T-helper 2 cell (primary cell): ENCODE results near the gene SHLD1.
"Not testable (repeated sequence)": the region's sequence is repeated elsewhere in the genome, so short reads cannot be mapped to it uniquely, and the experiment has no call there.

ENCODE experiments used
- DNase-seq, 5 experiments: peaks; one replicate each; pipeline versions ENCODE4 v3.0.0 to v3.0.0-alpha.2; 2012 to 2022

SHLD1 gene

DNA sequence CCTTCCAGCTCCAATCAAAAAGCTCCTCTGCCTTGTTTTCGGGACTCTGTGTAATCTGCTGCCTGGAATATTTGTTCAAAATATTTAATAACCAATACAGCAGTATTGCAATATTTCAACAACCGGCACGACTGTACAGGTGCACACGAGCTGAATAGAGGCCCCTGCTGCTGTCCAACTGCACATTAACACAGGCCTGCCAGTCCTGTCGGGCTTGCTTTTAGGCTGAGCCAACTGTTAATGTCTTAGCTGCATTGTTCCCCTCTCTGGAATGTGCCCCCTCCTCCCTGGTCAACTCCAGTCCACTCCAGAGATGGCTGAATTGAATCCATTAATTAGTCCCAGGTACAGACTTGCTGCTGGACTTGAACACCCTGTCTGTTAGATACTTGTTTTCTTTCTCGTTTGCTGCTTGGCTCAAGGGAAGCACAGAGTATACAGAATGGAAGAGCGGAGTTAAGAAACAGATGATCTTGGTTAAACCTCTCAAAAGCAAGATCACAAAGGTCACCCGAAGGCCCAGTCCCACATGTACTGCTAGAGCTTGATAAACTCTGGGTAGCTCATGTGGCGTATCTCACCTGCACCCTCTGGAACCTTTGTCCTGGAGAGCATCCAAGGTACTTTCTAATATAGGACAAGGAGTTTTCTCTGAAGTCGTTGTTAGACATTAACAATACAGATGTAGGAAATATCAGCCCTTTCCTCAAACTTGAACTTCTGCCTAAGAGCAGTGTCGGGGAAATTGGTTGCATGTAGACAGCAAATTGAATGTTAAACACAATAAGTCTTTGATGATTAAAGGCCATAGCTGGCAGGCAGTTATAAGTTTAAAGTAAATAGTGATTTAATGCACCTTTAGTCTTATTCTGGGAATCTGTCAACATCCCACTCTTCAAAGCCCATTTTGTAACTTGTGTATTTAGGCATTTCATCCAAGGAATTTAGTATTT lies 31.9 kb downstream of the SHLD1 start:
- no peak for DNase-seq

DNA sequence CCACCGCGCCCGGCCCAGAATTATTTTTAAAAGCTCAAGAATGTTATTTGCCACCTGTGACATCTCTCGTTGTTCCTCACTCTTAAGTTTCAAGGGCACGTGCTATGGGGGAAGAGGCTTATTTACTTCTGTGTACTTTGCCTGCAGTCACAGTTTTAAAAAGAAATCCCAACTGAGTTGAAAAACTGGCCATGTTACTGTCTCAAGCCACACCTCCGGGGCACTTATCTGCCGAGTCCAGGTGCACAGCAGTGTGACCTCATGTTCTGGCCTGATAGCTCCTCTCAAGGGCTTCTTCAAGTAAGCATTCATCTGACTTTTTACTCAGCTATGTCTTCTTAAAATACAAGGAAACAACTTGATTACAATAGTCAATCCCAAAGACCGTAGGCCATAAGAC lies 34.5 kb downstream of the SHLD1 start:
- no peak for DNase-seq

GRCh38 chr20:5785146-5785545 lies 34.9 kb downstream of the SHLD1 start:
- no peak for DNase-seq

- DNase-seq = no peak
These were observed 37.0 kb downstream of the SHLD1 start for GRCh38 chr20:5786930-5787795.

- no peak for DNase-seq
These were observed 37.6 kb downstream of the SHLD1 start for GRCh38 chr20:5787796-5788165.

DNA sequence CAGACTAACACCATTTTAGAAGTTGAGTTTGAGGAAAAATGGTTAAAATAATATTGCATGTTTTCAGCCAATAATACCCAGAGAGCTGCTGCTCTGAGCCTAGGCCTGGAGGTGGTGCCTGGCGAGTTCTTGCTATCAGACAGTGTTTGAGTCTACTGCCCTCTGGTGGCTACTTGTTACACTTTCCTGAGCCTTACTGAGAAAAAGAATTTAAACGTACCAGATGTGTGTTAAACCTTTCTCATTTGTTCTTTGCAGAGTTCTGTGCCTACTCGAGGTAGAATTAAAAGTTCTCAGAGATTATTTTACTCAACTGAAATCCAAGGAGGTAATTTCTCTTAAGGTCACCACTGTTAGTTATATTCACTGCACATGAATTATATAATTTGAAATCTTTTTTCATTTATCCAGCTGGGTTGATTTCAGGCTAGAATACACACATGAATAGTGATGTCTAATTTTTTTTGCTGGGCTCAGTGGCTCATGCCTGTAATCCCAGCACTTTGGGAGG lies 38.2 kb downstream of the SHLD1 start:
- peak; percentile 20 to 89 (median 60) for DNase-seq

- DNase-seq = no peak
These were observed 39.6 kb downstream of the SHLD1 start for GRCh38 chr20:5789827-5790226.

GRCh38 chr20:5793916-5794315 lies 43.7 kb downstream of the SHLD1 start:
- DNase-seq = no peak

DNA sequence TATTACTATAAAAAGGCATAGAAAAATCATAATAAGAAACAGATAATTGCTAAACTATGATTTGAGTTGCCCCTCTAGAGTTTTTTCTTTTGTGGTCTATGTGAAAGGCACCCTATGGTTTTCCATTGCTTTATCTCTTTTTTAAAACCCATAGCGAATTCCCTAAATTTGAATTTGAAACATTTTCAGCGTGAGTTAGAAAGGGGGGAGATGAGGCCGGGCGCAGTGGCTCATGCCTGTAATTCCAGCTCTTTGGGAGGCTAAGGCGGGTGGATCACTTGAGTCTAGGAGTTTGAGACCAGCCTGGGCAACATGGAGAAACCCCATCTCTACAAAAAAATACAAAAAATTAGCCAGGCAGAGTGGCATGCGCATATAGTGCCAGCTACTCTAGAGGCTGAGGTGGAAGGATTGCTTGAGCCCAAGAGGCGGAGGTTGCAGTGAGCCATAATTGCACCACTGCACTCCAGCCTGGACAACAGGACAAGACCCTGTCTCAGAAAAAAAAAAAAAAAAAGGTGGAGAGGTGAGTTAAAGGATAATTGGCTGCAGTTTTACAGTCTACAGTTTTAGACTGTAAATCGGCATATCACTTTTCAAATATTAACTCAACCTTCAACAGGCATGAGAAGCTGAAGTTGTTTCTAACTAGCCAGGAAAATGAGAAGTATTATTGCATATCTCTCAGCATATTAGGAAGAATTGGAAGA lies 46.3 kb downstream of the SHLD1 start:
- DNase-seq = no peak

DNA sequence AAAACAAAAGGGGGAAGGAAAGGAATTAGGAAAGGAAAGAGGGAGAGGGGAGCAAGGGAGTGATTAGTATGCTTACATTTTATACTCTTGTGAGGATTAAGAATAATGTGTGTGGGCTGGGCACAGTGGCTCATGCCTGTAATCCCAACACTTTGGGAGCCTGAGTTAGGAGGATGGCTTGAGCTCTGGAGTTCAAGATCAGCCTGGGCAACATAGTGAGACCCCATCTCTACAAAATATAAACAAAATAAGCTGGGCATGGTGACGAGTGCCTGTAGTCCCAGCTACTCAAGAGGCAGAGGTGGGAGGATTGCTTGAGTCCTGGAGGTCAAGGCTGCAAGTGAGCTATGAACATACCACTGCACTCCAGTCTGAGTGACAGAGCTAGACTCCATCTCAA lies 47.0 kb downstream of the SHLD1 start:
- no peak for DNase-seq

DNA sequence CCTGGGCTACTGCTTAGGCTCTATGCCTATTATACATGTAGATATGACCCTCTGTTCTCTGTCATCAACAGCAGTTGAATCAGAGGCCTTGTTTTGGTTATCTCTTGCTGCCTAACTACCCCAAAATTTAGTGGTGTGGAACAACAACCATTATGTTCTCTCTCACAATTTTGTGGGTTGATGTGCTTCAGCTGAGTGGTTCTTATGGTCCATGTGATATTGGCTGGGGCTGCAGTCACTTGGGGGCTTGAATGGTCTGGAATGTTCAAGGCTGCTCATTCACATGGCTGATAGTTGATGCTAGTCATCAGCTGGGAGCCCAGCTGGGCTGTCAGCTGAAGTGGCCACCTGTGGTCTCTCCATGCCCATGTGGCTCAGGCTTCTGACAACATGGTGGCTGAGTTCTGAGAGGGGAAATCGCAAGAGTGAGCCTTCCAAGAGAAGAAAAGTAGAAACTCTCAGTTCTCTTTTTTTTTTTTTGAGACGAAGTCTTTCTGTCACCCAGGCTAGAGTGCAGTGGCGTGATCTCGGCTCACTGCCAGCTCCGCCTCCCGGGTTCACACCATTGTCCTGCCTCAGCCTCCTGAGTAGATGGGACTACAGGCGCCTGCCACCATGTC lies 47.8 kb downstream of the SHLD1 start:
- DNase-seq = no peak

DNA sequence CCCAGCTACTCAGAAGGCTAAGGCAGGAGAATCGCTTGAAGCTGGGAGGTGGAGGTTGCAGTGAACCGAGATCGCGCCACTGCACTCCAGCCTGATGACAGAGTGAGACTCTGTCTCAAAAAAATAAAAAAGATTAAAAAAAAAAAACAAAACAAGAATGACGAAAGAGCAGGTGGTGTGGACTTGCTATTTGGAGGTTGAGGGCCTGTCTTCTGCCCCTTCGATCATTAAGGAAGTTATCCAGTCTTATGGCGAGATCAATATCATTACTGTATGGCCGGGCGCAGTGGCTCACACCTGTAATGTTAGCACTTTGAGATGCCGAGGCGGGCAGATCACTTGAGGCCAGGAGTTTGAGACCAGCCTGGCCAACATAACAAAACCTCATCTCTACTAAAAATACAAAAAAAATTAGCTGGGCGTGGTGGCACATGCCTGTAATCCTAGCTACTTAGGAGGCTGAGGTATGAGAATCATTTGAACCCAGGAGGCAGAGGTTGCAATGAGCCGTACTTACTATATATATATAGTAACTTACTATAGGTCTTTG lies 53.6 kb downstream of the SHLD1 start:
- not testable (repeated sequence) for DNase-seq

- DNase-seq = peak in 2 of 5 experiments; percentile 6 to 25
These were observed 56.5 kb downstream of the SHLD1 start for GRCh38 chr20:5806457-5807263.

- no peak for DNase-seq
These were observed 57.2 kb downstream of the SHLD1 start for GRCh38 chr20:5807431-5807830.

DNA sequence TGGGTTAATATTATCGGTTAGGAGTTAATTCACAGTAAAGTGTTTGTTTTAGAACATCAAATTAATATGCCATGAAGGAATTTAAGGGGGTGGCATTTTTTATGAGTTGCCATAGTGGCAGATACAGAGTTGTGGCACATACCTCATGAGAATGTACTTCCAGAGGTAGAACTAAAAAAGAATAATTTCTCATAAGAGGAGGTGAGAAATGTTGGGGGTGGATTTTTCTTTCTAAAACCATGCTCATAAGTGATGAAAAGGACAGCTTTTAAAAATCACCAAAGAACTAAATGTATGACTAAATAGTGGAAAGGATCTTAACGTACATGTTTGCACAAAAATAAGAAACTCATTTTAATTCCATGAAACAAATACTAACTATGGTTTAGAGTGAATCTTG lies 58.7 kb downstream of the SHLD1 start:
- no peak for DNase-seq

DNA sequence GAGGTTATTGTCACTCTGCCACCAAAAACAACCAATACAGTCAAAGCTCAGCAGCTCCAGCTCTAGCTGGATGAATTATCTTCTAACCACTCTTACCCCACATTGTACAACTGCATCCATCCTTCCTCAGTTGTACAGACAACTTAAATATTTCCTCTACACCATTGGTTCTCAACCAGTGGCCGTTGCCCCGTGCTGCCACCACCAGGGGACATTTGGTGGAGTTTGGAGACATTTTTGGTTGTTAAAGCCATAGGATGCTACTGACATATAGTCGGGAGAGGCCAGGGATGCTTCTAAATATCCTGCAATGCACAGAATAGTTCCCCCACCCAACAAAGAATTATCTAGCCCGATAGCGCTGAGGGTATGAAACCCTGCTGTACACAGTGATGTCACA lies 59.3 kb downstream of the SHLD1 start:
- DNase-seq = no peak

GRCh38 chr20:5810800-5811422 lies 60.7 kb downstream of the SHLD1 start:
- DNase-seq = no peak

GRCh38 chr20:5811746-5812145 lies 61.5 kb downstream of the SHLD1 start:
- no peak for DNase-seq

DNA sequence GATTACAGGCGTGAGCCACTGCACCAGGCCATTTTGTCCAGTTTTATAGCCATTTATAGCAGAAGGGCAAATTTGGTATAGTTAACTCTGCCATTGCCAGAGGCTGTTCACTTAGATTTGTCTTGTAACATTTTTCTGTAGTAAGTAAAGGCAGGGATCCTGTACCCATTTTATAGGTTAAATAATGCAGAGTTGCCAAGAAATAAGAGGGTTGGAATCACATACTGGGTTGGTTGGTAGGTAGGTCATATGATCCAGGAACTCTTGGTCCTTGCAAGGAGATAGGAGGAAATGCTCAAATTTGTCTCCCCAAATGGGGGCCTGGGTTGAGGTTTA lies 68.1 kb downstream of the SHLD1 start:
- DNase-seq = no peak

DNA sequence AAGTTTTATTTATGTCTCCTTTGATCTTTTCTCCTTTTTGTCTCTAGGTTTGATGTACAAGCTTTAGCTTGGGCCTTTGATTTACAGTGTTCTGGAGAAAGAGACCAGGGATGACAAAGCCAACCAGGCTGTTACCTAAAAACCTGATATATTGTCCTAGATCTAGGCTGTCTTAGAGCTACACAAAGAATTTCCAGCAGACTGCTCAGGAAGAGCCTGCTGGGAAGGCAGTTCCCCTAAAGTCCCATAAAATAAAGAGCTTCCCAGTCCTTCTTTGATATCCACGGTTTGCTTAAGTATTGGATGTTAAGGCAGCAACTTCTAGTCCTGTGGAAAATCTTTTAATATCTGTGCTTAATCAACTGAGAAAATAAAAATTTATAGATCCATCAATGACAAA lies 70.5 kb downstream of the SHLD1 start:
- DNase-seq = no peak
